K562 (cell line): ENCODE results near the gene WDR46. TPM values are rescaled to one million over a fixed set of nuclear protein-coding genes. Genes with fewer than 3 reads are reported as not detected.

Experiments
- BRD9 ChIP-seq: fragments of 450-650 bp; IDR thresholded peaks from 2 replicates; pipeline ENCODE4 v1.6.1; 2018; ENCODE audit warnings: low read depth; ENCODE audit not compliant: partially characterized antibody
- ESRRB ChIP-seq: fragments of 250-450 bp; sonication (Bioruptor Pico); IDR thresholded peaks from 2 replicates; pipeline ENCODE4 v1.5.0; 2020; ENCODE audit warnings: mild to moderate bottlenecking, moderate library complexity, borderline replicate concordance
- MTA2 ChIP-seq: fragments of 450-650 bp; IDR thresholded peaks from 2 replicates; pipeline ENCODE4 v1.6.1; 2016; ENCODE audit warnings: low read depth
- NR2C2 ChIP-seq, 2 experiments: fragments of 200-800 bp in 1 of 2; sonication (Bioruptor generic) in 1 of 2; sonication (generic) in 1 of 2; formaldehyde crosslinking in 1 of 2; IDR thresholded peaks; 2 replicates each; pipeline versions ENCODE4 v1.6.1 to v1.8.0; 2016 to 2022; ENCODE audit warnings: mild to moderate bottlenecking in 1 of 2, missing compliant biosample characterization in 1 of 2, missing genetic modification characterization in 1 of 2, missing genetic modification reagents in 1 of 2
- NUFIP1 ChIP-seq: fragments of 450-650 bp; IDR thresholded peaks from 2 replicates; pipeline ENCODE4 v1.6.1; 2018; ENCODE audit not compliant: partially characterized antibody
- RBM25 ChIP-seq: fragments of 200-400 bp; formaldehyde crosslinking; IDR thresholded peaks from 2 replicates; pipeline ENCODE4 v1.6.1; 2018; ENCODE audit warnings: low read length, low read depth, moderate library complexity; ENCODE audit not compliant: severe bottlenecking
- SMAD1 ChIP-seq: fragments of 150-350 bp; IDR thresholded peaks from 2 replicates; pipeline ENCODE4 v1.6.1; 2014; ENCODE audit warnings: low read length, low read depth; ENCODE audit not compliant: partially characterized antibody
- TEAD4 ChIP-seq, 2 experiments: sonication (generic) in 1 of 2; formaldehyde crosslinking in 1 of 2; IDR thresholded peaks; 2 replicates each; pipeline versions ENCODE4 v1.6.1 to v1.8.0; 2012 to 2022; ENCODE audit warnings: borderline replicate concordance in 1 of 2, inconsistent platforms in 1 of 2, low read length in 1 of 2, mild to moderate bottlenecking in 1 of 2, missing genetic modification reagents in 1 of 2
- ZC3H8 ChIP-seq: fragments of 450-650 bp; IDR thresholded peaks from 2 replicates; pipeline ENCODE4 v1.6.1; 2017
- ZNF24 ChIP-seq: fragments of 450-650 bp; IDR thresholded peaks from 2 replicates; pipeline ENCODE4 v1.6.1; 2016
- polyA plus RNA-seq, 8 experiments: library from polyadenylated mRNA; depleted of rRNA in 4 of 8; stranded (reverse) in 5 of 8; unstranded in 3 of 8; fragments of >200 nt; fragmentation: Nextera tagmentation in 2 of 8; fragmentation: Illumina TruSeq in 1 of 8; extraction: Ambion mirVana in 2 of 8; extraction: Trizol in 1 of 8; gene quantifications; 2 replicates each; pipeline versions ENCODE4 v1.2.1 to v1.2.3, GENCODE V29; 2011 to 2014; ENCODE audit warnings: inconsistent platforms in 1 of 8, missing spikeins in 1 of 8
- total RNA-seq, 7 experiments: library from RNA; depleted of rRNA in 6 of 7; stranded (reverse); fragments of >200 nt in 6 of 7; fragmentation: Illumina TruSeq in 2 of 7; extraction: Trizol in 2 of 7; gene quantifications; 2 replicates each; pipeline versions ENCODE4 v1.2.1 to v1.2.3, GENCODE V29; 2011 to 2021; ENCODE audit warnings: low replicate concordance in 1 of 7
- TF ChIP-seq, protein P1 (sequence below): fragments of 250-450 bp; sonication (Bioruptor Pico); IDR thresholded peaks from 2 replicates; pipeline ENCODE4 v1.5.0; 2020; ENCODE audit warnings: mild to moderate bottlenecking, borderline replicate concordance
- TF ChIP-seq, protein P2 (sequence below): fragments of 450-650 bp; IDR thresholded peaks from 2 replicates; pipeline ENCODE4 v1.7.1; 2018; ENCODE audit warnings: mild to moderate bottlenecking, low read depth; ENCODE audit not compliant: partially characterized antibody
- TF ChIP-seq, protein P3 (sequence below): fragments of 250-450 bp; sonication (Bioruptor Pico); IDR thresholded peaks from 2 replicates; pipeline ENCODE4 v1.5.0; 2020; ENCODE audit warnings: mild to moderate bottlenecking

The WDR46 gene
- total and polyA plus RNA-seq, 9 of the 15 experiments (the other 6 are each of a cell fraction or from before 2014, with no cell fraction given) = 8.9 to 146 (median 93.1) TPM

DNA sequence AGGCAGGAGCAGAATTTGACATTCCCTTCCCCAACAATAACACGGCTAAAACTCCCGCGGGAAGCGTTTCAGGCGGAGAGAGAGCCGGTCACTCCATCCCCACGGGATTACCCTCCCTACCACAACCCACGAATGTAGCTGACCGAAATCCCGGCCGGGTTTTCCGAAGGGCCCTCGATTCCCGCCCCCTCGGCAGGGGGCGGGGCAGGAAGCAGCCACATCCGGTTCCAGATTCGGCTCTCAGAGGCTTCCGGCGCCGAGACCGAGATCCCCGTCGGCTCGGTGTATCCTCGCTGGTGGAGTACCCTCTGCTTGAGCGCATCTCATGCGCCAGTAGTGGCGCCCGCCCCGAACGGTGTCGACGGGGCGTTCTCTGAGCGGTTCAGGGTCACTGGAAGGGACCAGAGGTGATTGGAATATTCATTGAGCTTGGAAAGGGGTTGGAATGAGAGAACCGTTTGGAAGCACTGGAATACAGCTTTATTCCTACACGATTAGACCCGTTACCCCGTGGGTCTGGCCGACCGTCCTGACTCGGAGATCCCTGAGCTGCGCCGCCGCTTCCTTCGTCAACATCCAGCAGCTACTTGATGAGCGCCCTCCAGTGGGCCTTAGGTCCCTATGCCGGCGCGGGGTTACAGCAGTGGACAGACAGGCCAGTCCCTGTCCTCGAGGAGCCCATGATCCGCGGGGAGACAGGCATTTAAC is 10.4 kb upstream of the WDR46 start (continued):
- TF ChIP-seq NR2C2 (CRISPR knock-in tag; IDR thresholded peaks at IDR 0.05) (peak; percentile 84; the same call in 1 of the 2 replicates), NR2C2 (tag; IDR thresholded peaks at IDR 0.05) (peak; percentile 82), BRD9 (peak; percentile 92), MTA2 (peak; percentile 7), RBM25 (no peak), ZNF24 (peak; percentile 37; the same call in 1 of the 2 replicates), NUFIP1 (peak; percentile 25), SMAD1 (peak; percentile 93), ZC3H8 (0 out of 2 replicates have a peak, but pooled peaks have one; percentile 11), ESRRB (CRISPR knock-in tag) (no peak), TEAD4 (IDR thresholded peaks at IDR 0.05; ENCODE audit: low read length) (no peak), TEAD4 (CRISPR knock-in tag; IDR thresholded peaks at IDR 0.05; ENCODE audit: borderline replicate concordance) (peak; percentile 69; the same call in 1 of the 2 replicates)
- TF ChIP-seq, protein P1, sequence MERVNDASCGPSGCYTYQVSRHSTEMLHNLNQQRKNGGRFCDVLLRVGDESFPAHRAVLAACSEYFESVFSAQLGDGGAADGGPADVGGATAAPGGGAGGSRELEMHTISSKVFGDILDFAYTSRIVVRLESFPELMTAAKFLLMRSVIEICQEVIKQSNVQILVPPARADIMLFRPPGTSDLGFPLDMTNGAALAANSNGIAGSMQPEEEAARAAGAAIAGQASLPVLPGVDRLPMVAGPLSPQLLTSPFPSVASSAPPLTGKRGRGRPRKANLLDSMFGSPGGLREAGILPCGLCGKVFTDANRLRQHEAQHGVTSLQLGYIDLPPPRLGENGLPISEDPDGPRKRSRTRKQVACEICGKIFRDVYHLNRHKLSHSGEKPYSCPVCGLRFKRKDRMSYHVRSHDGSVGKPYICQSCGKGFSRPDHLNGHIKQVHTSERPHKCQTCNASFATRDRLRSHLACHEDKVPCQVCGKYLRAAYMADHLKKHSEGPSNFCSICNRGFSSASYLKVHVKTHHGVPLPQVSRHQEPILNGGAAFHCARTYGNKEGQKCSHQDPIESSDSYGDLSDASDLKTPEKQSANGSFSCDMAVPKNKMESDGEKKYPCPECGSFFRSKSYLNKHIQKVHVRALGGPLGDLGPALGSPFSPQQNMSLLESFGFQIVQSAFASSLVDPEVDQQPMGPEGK = no peak; the same call in none of the 2 replicates
- TF ChIP-seq, protein P2, sequence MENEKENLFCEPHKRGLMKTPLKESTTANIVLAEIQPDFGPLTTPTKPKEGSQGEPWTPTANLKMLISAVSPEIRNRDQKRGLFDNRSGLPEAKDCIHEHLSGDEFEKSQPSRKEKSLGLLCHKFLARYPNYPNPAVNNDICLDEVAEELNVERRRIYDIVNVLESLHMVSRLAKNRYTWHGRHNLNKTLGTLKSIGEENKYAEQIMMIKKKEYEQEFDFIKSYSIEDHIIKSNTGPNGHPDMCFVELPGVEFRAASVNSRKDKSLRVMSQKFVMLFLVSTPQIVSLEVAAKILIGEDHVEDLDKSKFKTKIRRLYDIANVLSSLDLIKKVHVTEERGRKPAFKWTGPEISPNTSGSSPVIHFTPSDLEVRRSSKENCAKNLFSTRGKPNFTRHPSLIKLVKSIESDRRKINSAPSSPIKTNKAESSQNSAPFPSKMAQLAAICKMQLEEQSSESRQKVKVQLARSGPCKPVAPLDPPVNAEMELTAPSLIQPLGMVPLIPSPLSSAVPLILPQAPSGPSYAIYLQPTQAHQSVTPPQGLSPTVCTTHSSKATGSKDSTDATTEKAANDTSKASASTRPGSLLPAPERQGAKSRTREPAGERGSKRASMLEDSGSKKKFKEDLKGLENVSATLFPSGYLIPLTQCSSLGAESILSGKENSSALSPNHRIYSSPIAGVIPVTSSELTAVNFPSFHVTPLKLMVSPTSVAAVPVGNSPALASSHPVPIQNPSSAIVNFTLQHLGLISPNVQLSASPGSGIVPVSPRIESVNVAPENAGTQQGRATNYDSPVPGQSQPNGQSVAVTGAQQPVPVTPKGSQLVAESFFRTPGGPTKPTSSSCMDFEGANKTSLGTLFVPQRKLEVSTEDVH = peak; percentile 88
- TF ChIP-seq, protein P3, sequence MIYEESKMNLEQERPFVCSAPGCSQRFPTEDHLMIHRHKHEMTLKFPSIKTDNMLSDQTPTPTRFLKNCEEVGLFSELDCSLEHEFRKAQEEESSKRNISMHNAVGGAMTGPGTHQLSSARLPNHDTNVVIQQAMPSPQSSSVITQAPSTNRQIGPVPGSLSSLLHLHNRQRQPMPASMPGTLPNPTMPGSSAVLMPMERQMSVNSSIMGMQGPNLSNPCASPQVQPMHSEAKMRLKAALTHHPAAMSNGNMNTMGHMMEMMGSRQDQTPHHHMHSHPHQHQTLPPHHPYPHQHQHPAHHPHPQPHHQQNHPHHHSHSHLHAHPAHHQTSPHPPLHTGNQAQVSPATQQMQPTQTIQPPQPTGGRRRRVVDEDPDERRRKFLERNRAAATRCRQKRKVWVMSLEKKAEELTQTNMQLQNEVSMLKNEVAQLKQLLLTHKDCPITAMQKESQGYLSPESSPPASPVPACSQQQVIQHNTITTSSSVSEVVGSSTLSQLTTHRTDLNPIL = no peak
